ENCODE results near the gene ANKRD13B.

Gene ANKRD13B

DNA sequence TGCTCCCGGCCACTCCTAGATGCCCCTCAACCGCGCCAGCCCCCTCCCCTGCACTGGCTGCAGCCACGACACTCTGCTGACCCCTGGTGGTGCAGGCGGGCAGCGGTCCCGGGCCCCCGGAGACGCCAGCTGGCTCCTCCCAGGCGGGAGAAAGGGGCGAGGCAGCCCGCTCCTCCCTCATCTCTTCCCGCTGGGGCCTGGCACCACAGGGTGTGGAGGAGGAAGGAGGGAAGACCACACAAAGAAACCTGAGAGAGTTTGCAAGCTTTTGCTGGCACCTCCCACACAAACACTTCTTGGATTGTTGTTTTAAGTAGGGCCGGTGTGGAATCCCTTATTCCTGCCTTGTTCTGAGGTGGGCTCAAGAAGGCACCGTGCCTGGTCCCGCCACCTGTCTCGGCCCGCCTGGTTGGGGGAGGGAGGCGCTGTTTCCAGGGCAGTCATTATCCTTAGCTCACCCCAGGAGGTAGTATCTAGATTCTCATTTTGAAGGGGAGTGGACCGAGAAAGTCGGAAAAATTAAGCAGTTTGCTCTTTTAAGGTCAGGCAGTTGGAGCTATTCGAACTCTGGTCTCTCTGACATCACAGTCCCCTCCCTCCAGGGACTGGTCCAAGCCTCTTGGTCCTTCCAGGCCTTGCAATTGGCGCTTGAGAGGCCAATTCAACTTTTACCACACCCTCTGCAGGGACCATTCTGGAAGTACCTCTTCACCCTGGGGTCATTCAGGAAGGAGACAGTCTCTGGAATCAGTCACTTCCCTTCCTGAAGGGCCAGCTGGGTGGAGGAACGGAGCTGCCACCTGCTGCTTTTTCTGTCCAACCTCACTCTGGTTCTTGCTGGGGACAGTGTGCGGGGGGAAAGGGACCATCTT is 959 bp upstream of the ANKRD13B start:
- DNase-seq = peak in 55 of 58 donors; percentile 49 to 94 (median 84)

DNA sequence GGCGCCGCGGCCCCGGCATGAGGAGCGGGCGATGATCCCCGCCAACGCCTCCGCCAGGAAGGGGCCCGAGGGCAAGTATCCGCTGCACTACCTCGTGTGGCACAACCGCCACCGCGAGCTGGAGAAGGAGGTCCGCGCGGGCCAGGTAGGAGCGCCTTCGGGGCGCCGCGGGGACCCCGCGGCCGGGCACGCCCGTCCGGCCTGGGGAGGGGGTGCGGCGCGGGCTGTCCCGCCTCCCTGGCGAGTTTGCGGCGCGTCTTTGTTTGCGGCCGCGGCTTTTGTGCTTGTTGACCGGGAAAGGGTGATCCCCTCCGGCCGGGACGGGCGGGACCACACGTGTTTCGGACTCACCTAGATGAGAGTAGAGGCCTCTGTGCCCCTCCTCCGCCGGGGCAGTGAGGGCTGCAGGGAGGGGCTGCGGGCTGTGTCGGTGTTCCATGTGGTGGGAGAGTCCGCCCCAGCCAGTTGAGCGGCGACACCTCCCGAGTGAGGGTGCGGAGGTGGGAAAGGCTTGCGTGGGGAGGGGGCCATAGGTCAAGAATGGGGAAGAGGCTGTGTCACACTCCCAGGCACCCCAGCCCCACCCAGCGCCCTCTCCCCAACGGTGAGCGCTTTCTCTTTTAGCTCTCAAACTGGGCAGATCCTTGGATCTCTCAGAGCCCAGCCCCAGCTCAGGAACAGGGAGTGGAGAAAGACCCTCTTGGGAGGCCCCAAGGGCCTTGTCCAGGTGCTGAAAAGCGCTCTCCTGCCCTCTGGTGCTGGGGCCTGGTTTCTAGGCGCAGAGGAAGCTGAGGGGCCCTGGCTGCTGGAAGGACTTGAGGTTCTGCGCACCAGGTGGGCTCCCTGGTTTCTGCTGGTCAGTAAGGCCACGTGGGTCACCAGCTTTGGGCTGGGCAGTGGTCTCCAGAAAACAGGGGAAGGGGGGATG is 923 bp downstream of the ANKRD13B start:
- DNase-seq = no peak

DNA sequence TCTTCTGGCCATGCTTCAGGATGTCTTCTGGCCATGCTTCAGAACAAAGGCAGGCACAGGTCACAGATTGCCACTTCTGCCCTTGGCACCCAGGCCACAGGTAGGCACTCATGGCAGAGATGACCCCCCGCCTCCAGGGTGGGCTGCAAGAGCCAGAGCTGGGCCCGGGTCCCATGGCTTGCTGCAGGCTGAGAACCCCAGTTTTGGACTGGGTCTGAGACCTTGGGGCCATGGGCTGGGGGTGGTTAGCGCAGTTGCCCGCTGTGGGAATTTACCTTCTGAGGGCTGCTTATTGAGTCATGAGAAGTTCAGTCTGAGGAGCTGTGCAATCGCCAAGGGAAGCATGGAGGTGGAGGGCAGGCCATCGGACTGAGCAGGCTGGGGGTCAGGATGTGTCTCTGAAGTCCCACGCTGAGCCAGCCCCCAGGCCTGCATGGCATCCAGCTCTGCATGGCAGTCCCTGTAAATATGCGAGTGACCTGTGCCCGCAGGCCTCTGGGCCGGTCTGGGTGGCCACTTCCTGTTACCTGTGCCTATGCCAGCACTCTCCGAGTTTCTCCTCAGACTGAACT is 1.7 kb downstream of the ANKRD13B start:
- DNase-seq = no peak

DNA sequence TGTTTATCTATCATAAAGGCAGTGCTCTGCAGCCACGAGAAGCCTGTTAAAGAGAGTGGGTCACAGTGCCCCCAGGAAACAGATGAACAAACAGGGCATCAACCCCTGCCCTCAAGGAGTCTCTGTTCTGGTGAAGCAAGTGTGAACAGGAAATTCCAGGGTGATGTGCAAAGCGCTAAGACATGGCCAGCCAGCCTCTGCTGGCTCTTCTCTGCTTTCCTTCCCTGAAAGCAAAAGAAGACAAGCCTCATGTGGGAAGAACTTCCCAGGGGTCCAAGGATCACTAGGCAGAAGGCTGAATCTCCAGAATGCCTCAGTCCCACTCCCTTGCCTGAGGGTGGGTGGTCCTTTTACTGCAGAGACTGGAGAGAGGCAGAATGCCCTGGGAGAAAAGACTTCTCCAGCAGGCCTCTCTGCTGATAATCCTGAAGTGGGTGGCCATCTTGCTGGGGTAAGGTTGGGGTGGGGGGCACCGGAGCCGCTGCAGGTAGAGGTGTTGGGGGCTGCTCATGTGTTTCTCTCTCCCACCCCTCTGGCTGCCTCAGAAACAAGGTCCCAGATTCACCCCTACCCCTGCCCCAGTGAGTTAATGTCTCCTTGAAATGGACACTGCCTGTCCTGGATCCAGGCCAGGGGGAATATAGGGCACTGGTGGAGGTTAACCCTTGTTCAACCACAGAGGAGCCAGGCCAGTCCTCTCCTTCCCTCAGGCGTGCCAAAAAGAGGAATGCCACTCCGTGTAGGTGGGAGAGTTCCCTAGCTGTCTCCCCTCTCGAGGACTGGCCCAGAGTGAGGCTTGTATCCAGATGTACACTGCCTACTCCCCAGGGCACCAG is 2.4 kb downstream of the ANKRD13B start:
- peak in 1 of 58 donors; percentile 14 for DNase-seq

DNA sequence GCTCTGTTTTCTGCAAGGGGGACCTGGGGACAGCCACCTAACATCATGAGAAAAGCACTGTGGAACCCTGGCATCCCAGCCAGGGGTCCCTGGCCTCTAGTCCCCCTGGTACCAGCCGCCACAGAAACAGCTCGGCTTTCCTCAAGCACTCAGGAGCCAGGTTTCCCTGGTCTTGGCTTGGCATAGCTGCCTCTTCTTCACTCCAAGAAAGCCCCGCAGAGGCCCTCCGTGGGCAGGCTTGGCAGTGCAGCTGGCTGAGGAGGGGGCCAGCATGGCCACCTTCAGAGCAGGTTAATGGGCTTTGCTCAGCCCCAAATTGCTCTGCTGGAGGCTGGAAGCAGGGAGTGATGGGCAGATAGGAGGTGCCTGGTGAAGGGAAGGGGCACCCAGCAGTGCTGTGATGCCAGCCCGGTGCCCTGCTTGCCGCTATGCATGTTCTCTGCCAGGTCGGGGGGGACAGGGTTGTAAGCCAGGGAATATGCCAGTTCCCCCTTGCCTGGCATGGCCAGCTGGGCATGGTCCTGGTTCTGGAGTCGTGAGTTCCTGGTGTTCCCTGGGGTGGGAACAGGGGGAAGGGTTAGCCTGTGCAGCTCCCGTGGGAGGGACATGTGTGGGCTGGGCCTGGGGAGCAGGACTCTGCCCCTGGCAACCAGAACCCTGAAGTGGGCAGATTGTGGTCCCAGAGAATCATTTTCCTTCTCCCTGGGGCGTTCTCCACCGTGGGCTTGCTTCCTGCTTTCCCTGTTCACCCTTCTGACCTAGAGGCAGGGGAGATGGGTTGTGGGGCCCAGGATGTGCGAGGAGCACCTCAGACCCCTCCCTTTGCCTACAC is 3.2 kb downstream of the ANKRD13B start:
- no peak for DNase-seq

DNA sequence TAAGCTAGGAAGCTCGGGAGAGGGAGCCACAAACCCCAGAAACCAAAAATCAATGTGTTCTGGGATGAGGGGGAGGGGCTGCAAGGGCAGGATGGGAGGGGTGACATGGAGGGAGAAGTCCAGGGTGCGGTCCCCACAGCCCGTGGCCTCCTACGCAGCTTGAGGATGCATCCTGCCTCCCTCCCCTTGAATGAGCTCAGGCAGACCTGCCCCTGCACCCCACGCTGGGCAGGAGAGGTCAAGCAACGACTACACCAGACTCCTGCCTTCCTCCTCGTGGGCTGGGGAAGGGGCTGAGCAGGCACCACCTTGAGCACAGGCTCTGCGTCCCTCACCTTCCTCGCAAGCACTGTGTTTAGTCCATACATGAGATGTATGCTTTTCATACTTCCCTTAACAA is 3.9 kb downstream of the ANKRD13B start:
- DNase-seq = no peak

DNA sequence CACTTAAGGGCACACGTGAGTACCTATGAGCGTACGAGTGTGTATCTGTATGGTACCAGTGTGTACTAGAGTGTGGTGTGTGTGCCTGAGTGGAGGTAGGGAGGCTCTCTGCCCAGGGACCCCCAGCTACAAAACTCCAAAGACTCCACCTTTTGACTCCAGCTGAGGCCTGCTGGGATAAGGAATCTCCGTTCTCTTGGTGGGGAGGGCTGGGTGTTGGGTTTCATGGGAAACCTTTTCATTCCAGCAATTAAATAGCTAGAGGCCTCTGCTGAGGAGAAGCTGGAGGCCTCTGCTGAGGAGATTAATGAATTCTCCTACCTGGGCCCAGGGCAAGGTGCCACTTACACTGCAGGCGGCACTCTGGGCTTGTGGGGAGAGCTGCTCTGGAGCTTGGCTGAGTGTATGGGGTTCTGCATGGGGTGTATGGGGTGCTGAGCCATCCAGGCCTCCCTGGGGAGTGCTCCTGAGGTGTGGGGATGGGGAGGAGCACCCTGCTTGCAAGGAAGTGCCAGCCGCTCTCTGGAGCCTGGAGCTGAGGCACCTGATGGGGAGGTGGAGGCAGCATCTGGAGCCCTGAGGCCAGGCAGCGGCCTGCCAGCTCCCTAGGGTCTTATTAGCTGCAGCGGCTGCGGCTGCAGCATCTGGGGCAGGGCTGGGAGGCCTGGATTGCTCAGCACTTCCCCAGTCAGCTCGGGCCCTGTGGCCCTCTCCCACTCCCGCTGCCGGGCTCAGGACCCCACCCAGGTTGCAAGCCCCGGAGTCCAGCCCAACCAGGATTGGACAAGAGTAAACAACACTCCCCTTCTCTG is 4.6 kb downstream of the ANKRD13B start:
- DNase-seq = no peak

DNA sequence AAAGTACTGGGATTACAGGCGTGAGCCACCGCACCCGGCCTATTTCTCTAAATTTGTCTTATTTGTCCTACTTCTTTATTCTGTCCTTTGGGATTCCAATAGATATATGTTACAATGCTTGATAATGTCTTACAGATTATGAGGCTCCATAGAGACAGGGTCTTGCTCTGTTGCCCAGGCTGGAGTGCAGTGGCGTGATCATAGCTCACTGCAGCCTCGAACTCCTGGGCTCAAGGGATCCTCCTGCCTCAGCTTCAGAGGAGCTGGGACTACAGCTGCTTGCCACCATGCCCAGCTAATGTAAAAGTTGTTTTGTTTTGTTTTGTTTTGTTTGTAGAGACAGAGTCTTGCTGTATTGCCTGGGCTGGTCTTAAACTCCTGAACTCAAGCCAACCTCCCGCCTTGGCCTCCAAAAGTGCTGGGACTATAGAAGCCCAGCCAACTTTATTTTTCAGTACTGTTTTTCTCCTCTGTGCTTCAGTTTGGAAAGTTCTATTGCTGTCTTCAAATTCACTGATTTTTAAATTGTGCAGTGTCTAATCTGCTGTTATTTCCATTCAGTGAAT is 10.3 kb downstream of the ANKRD13B start:
- DNase-seq = no peak

DNA sequence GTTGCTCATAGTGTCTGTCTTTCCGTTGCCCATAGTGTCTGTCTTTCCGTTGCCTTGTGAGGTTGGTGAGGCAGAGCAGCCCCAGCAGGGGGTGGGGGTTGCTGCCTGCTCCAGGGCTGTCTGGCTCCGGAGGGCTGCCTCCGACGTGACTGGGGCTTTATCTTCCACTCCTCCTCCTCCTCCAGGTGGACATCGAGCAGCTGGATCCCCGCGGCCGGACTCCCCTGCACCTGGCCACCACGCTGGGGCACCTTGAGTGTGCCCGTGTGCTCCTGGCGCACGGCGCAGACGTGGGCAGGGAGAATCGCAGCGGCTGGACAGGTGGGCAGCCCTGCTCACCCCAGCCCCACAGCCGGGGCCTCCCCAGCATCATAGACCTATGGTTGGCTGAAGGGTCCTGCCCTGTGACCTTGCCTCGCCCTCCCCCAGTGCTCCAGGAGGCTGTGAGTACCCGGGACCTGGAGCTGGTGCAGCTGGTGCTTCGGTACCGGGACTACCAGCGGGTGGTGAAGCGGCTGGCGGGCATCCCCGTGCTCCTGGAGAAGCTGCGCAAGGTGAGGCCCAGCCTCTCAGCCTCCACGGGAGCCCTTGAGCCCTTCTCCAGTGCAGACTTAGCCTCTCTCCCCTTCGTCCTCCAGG is 14.7 kb downstream of the ANKRD13B start:
- no peak for DNase-seq

DNA sequence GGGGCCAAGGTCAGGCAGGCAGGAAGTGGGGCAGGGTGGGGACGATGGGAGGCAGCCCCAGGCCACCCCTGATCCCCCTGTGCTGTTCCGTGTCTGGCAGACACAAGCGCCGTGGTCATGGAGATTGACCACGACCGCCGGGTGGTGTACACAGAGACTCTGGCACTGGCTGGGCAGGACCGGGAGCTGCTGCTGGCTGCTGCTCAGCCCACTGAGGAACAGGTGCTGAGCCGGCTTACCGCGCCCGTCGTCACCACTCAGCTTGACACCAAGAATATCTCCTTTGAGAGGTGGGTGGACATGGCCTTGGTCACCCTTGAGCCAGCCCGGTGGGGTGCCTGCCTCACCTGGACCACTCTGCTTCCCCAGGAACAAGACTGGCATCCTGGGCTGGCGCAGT is 16.1 kb downstream of the ANKRD13B start:
- no peak for DNase-seq

DNA sequence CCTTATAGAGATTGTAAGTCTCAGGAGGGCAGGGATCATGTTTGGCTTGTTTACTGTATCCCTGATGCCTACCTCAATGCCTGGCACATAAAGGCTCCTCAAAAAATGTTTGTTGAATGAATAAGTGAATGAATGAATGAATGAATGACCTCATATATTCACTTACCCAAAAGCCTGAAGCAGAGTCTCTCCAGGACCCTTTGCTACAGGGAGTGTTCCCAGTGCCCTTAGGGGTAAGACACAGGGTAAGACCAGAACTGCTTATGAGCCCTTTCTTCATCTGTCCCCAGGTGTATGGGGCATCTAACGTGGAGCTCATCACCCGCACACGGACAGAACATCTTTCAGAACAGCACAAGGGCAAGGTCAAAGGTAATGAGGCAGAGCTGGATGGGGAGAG is 17.5 kb downstream of the ANKRD13B start:
- no peak for DNase-seq

DNA sequence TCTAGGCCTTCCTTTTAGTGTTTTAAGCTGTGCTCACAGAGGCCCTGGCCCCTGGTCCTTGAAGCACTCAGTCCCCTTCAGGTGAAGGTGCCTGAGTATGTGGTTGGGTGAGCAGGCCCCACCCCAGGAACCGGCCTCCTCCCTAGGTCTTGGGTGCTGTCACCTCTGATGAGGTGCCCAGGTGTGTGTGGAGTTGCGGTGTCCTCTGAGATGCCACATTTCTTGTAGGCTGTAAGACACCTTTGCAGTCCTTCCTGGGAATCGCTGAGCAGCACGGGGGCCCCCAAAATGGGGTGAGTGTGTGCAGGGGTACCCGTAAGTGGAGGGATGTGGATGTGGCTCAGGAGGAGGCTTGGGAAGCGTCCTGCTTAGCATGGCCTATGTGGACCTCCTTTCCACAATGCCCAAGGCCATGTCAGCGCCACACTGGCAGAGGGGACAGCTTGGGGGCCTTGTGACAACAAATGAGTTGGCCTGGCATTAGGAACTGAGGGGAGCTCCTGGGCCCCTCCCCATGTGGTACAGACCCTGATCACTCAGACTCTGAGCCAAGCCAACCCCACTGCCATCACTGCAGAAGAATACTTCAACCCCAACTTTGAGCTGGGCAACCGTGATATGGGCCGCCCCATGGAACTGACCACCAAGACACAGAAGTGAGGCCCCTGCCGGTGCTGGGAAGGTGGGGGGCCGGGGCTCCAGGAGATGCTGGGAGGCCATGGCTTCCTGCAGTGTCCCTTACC is 18.6 kb downstream of the ANKRD13B start:
- DNase-seq = no peak

DNA sequence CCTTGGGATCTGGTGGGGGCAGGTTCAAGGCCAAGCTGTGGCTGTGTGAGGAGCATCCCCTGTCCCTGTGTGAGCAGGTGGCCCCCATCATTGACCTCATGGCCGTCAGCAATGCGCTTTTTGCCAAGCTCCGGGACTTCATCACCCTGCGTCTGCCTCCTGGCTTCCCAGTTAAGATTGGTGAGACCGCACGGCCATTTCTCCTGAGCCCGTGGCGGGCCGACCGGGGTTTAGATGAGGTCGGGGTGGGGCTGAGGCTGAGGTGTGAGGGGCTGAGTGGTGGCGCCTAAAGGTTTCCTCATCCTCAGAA is 19.1 kb downstream of the ANKRD13B start:
- no peak for DNase-seq

DNA sequence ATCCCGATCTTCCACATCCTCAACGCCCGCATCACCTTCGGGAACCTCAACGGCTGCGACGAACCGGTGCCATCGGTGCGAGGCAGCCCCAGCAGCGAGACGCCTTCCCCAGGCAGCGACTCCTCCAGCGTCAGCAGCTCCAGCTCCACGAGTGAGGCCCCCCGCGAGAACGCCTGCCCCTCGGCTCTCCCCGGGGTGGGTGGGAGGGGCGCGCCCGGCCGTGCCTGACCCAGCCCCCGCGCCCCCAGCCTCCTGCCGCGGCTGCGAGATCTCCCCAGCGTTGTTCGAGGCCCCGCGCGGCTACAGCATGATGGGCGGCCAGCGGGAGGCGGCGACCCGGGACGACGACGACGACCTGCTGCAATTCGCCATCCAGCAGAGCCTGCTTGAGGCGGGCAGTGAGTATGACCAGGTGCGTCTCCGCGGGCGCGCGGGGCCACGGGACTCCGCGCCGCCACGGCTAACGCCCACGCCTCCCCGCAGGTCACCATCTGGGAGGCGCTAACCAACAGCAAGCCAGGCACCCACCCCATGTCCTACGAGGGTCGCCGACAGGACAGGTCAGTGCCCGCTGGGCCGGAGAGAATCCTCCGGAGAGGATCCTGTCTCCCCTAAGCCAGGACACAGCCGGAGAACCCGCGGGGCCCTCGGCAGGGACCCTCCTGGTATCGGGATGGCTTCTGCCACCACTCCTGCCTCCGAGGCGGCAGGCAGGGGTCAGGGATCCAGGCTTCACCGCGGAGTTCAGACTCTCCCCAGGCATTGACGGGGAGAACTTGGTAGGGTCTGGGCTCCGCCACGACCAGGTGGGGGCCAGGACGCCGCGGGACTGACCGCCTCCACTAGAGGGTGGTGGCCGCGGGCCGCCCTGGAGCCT is 19.7 kb downstream of the ANKRD13B start:
- DNase-seq = no peak

DNA sequence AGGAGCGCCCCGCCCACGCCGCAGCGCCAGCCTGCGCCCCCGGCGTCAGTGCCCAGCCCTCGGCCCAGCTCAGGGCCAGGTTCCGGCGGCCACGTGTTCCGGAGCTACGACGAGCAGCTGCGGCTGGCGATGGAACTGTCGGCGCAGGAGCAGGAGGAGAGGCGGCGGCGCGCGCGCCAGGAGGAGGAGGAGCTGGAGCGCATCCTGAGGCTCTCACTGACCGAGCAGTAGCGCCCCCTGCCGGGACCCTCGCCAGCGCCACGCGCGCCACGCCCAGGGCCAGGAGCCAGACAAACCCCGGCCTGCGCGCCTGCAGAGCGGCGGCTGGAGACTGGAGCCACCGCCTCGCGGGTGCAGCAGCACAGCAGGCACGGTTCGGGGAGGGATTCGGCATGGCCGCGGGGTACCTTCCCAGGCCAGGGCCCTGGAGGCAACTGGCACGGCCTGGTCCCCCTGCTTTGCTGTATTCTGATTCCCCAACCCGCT is 20.5 kb downstream of the ANKRD13B start:
- peak in 57 of 58 donors; percentile 52 to 95 (median 88) for DNase-seq

DNA sequence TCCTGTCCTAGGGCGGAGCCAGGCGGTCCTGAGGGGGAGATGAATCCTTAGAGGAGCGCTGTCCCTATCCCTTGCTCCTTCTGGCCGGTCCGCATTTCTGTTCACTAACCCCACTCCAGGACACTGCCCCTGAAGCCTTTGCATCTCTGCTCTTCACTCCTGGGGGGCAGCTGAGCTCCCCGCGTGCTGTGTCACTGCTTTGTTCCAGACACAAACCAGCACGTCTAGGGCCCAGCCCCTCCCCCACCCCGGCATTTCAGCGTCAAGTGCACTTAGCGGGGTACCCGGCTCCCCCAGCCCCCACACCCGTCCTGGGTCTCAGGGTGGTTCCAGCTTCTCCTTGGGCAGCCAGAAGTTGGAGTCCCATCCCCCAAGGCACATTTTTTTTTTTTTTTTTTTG is 20.9 kb downstream of the ANKRD13B start:
- DNase-seq = peak in 3 of 58 donors; percentile 52 to 62 (median 60)
